HFF-Myc (cell line): Measurements from ENCODE around the gene HRH1.
"Not testable (repeated sequence)": the region's sequence is repeated elsewhere in the genome, so short reads cannot be mapped to it uniquely, and the experiment has no call there.

Experiments
- DNase-seq: peaks from one replicate; pipeline ENCODE4 v3.0.0-alpha.2; 2011; ENCODE audit warnings: low read depth; ENCODE audit errors: extremely low read depth
- H3K4me3 ChIP-seq: replicated peaks from 2 replicates; pipeline ENCODE4 v1.5.1; 2011; ENCODE audit warnings: low read depth, mild to moderate bottlenecking, control low read depth, low read length
- TF ChIP-seq, protein P1 (sequence below): IDR thresholded peaks from 2 replicates; pipeline ENCODE4 v1.5.1; 2012; ENCODE audit warnings: mild to moderate bottlenecking, low read depth, low read length, control low read depth; ENCODE audit errors: missing control alignments

Gene HRH1

DNA sequence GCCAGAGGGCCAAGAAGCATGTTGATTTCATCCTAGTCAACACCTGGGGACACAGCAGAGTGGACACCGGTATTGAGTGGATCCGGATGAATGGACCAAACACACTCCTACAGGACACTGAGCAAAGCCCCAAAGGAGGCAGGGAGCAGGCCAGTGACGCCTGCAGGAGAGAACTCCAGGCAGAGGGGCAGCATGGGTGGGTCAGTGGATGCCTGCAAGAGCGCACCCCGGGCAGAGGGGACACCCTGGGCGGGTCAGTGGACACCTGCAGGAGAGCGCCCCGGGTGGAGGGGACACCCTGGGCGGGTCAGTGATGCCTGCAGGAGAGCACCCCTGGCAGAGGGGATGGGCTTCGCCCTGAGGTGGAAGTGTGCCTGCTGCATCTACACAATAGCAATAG, 27.6 kb upstream of the HRH1 start:
- DNase-seq = no peak
- no peak overlapping the region for H3K4me3 ChIP-seq
- TF ChIP-seq, protein P1, sequence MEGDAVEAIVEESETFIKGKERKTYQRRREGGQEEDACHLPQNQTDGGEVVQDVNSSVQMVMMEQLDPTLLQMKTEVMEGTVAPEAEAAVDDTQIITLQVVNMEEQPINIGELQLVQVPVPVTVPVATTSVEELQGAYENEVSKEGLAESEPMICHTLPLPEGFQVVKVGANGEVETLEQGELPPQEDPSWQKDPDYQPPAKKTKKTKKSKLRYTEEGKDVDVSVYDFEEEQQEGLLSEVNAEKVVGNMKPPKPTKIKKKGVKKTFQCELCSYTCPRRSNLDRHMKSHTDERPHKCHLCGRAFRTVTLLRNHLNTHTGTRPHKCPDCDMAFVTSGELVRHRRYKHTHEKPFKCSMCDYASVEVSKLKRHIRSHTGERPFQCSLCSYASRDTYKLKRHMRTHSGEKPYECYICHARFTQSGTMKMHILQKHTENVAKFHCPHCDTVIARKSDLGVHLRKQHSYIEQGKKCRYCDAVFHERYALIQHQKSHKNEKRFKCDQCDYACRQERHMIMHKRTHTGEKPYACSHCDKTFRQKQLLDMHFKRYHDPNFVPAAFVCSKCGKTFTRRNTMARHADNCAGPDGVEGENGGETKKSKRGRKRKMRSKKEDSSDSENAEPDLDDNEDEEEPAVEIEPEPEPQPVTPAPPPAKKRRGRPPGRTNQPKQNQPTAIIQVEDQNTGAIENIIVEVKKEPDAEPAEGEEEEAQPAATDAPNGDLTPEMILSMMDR = no peak

DNA sequence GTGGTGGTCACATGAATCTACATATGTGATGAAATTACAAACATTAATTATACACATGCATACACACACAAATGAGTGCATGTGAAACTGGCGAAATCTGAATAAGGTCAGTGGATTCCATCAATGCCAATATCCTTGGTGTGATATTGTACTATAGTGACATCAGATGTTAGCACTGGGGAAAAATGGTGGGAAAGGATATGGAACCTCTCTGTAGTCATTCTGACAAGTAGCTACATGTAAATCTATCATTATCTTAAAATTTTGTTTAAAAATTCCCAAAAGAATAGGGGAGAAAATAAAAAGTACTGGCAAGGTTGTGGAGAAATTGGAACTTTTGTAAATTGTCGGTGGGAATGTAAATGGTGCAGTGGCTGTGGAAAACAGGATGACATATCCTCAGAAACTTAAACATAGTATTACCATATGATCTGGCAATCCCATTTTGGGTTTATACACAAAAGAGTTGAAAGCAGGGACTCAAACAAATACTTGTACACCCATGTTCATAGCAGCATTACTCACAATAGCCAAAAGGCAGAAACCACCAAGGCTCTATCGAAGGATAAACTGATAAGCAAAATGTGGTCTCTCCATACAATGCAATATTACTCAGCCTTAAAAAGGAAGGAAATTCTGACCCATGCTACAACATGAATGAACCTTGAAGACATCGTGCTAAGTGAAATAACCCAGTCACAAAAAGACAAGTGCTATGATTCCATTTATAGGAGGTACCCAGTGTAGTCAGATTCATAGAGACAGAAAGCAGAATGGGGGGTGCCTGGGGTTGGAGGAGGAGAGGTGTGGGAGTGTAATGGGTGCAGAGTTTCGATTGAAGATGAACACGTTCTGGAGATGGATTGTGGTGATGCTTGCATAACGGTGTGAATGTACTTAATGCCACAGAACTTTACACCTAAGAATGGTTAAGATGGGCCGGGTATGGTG, 25.3 kb upstream of the HRH1 start:
- DNase-seq = no peak
- TF ChIP-seq, protein P1 = no peak
- H3K4me3 ChIP-seq = no peak overlapping the region

DNA sequence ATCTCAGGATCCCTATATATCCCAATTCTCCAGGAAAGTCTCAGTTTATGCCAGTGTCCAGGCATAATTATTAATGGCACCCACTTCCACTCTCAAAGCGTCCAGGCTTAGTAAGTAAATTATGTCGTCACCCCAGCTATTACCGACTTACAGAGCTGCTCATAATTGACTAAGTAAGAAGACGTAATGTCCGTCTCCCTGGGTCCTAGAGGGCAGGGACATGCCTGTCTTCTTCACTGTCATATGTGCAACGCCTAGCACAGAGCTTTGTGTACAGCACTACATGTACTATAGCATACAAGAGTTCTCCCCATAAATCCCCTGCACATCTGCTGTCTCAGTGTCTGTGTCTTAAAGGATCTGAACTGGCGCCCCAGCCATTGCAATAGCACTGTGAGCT, 23.9 kb upstream of the HRH1 start:
- TF ChIP-seq, protein P1 = no peak
- no peak overlapping the region for H3K4me3 ChIP-seq
- DNase-seq = no peak

DNA sequence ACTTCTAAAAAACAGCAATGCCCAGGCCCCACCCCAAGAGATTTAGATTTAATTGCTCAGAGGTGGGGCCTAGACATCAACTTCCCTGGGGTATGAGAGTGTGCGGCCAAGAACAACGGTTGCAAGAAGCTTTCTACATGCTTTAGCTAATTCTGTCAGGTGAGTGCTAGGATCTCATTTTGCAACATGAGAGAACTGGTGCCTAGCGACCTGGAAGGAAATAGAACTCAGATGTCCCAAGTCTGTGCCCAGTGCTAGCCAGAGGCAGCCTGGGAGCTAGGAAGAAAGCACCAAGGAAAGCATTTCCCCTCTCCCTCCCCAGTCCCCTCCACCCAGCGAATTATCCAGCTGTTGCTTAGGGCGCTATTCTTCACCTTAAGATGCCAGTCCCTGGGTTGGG, 22.9 kb upstream of the HRH1 start:
- H3K4me3 ChIP-seq = no peak overlapping the region
- no peak for DNase-seq
- TF ChIP-seq, protein P1 = no peak

DNA sequence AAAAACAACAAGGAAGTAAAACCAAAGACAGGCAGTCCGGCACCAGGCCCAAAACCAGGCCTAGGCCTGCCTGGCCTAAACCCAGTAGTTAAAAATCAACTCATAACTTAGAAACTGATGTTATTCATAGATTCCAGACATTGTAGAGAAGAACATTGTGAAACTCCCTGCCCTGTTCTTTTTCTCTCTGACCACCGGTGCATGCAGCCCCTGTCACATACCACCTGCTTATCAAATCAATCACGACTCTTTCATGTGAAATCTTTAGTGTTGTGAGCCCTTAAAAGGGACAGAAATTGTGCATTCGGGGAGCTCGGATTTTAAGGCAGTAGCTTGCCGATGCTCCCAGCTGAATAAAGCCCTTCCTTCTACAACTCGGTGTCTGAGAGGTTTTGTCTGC, 22.4 kb upstream of the HRH1 start:
- not testable (repeated sequence) for H3K4me3 ChIP-seq, DNase-seq

DNA sequence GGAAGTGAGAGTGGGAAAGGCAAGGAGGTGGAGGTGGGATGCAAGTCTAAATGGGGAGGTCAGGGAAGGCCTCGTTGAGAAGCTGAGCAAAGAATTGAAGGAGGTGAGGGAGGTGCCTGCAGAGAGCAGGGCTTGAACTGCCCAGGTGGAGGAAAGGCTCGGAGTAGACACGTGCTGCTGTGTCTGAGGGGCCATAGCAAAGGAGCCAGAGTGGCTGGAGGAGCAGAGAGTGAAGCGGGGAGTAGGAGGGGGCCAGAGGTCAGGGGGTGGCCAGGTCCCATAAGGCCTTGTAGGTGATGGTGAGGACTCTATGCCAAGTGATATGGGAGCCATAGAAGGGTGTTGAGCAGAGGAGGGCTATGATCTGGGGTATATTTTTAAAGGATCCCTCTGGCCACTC, 21.4 kb upstream of the HRH1 start:
- no peak overlapping the region for H3K4me3 ChIP-seq
- TF ChIP-seq, protein P1 = no peak
- DNase-seq = no peak

DNA sequence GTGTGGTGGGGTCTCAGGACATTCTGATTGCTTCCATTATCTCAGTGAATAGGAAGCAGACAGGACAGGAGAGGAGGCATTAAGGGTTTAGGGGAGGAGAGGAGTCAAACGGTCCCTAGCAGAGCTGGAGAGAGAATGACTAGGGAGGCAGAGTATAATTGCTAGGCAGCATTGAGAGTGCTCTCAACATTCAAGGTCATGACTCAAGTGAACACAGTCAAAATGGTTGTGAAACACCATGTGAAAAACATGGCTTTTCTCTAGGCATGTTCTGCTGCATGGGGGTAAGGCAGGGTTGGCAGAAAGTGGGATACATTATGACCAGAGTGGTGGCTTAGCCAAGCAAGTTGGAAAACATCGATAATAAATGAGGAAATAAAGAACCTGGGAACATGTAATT, 19.5 kb upstream of the HRH1 start:
- DNase-seq = no peak
- TF ChIP-seq, protein P1 = no peak
- H3K4me3 ChIP-seq = no peak overlapping the region
